CD4-positive, alpha-beta T cell treated with Interleukin-15 for 1 hour (primary cell): Measurements from ENCODE around the gene RNASET2.
A peak's percentile ranks its signal among the peaks of the same experiment; 100 is the strongest.

Source experiments
- DNase-seq: peaks from one replicate; pipeline ENCODE4 v3.0.0-alpha.2; 2020

The RNASET2 gene

GRCh38 chr6:166956444-166957086, at the start of gene RNASET2:
Gene RNASET2, minus strand, starts transcription at chr6:166956550. Its CDS starts 368 bp downstream, at chr6:166956182.
- peak; percentile 90 for DNase-seq

GRCh38 chr6:167005350-167006159, 49.2 kb upstream of the RNASET2 start:
- no peak for DNase-seq

DNA sequence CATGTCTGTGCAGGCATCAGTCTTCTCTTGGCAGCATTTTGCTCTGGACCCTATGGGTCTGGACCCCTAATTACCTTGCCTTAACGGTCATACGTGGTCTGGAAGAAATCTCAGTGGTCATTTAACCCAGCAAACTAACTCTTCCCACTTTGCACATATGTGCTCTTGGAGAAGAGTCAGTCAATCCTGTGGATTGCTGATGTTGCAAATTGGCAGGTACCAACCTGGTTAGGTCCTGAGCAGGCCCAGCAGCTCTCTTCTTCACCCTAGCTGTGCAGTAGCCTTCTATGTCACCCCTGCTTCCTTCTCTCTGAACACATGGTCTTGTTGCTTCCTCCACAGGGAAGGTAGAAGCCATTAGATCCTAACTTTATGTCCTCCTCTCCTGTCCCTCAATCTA, 44.4 kb upstream of the RNASET2 start:
- DNase-seq = no peak

- DNase-seq = no peak
Measured at GRCh38 chr6:166999884-167000253, 43.5 kb upstream of the RNASET2 start.

DNA sequence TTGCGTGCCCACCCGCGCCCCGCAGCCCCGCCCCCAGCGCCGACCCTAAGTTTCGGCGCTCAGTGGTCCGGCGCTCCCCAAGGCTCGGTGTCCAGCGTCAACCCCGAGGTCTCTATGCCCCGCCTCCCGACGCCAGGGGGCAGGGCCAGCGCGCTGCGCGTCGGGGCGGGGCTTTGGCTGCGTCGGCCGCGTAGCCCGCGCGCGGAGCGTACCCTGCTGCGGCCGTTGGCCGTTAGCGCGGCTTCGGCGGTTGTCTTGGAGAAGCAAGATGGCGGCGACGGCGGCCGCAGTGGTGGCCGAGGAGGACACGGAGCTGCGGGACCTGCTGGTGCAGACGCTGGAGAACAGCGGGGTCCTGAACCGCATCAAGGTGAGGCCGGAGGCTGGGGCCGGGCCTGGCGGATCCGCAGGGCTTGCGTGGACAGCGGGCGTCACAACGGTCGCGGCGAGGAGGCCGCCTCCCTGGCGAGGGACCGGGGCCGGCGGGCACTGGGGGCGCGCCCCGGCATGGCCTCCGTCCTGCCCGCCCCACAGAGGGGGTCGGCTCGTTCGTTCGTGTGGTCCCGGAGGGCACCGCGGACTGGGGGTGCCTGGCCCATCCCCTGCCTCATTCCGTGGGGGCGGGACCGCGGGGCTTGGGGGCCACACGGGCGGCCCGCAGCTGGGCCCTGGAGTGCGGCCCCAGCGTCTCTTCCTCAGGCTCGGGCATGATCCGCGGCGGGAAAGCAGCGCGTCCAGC, 43.0 kb upstream of the RNASET2 start, which contains the start of gene CEP43:
TSS of gene CEP43 (plus strand) at position 253 of the 739 bp plus-strand sequence. CDS start at position 269, 16 bp downstream.
- DNase-seq = peak; percentile 94

DNA sequence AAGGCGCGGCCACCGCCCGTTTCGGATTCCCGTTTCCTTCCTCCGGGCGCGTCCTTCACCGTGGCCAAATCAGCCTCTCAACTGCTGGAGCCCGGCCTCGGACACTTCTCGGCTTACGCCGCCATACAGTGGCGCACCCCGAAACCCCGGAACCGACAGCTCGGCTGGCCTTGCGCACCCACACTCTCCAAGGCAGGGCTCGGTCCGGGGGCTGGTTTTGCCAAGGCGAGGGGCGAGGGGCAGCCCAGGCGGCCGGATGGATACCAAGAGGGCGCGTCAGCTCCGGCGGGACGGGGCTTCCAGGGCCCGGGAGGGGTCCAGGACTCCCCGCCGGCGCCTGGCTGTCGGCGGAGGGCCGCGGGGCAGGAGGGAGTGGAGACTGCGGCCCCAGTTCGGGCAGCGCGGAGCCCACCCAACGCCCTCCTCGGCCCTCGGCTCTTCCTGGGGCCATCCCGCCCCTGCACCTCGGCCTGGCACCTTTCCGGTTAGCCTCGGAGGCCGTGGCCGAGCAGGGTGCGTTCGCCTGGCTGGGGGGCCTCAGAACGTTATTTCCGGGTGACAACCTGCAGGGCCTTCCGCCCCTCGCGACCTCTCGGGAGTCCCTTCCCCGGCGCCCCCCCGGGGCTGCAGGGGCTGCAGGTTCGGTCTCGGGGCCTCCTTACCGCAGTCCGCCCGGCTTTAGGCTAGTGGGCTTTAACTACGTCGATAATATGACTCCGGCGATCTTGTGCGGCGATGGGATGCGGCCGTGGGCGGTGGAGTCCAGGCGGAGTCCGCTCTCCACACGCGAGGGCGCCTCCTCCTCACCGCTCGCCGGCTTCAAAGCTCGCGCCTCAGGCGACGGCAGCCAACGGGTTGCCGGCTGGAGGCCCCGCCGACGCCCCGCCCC, 42.1 kb upstream of the RNASET2 start:
- DNase-seq = no peak

DNA sequence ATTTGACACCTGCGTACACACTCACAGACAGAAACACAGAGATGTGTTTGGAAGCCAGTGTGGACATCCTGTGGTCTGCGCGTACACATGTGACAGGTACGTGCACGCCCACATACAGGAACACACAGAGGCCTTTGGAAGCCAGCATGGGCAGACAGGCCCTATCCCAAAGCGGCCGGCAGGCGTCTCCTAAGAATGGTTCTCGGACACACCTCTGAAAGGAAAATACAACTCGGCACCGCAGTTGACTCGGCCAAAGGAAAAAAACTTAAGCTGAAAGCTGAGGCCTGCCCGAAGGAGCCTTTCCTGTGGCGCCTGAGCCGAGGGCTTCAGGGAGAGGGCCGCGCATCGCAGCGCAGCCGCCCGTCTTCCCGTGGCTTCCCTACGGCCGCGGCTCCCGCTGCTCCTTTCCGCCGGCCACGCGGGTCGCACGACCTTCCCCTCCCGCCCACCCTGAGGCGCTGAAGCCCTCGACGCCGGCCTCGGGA, 41.5 kb upstream of the RNASET2 start:
- peak; percentile 41 for DNase-seq

DNA sequence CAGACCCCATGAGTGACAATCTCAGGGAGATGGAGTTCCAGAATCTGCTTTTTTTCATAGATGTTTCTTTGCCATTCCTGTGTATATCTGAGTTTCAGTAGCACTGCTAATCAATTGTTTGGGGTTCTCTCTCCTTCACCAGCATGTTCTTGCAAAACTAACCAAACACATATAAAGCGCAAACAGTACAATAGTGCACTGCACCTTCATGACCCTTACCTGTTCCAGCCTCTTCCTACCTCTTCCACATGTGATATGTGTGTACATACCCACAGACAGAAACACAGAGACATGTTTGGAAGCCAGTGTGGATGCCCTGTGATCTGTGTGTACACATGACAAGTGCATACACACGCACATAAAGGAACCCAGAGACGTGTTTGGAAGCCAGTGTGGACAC, 41.0 kb upstream of the RNASET2 start:
- DNase-seq = no peak

- DNase-seq = no peak
Measured at GRCh38 chr6:166996406-166996805, 40.1 kb upstream of the RNASET2 start.

DNA sequence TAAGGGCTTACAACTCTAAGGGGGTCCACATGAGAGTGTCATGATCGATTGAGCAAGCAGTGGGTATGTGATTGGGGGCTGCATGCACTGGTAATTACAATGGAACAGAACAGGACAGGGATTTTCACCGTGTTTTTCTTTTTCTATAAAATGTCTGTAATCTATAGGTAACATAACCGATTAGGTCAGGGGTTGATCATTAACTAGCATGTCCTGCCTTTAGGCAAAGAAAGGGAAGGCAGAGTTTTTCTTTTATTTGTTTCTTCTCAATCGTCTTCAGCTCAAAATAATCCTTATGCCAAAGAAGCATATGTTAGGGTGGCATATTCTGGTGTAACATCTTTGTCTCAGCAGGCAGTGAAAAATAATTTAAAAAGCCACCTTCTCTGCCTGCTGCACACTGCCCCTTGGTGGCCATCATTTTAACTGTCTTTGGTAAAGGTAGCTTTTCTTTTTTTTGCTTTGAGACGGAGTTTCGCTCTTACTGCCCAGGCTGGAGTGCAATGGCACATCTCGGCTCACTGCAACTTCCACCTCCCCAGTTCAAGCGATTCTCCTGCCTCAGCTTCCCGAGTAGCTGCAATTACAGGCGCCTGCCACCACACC, 33.2 kb upstream of the RNASET2 start:
- DNase-seq = no peak

- no peak for DNase-seq
Measured at GRCh38 chr6:166988674-166989201, 32.4 kb upstream of the RNASET2 start.

- no peak for DNase-seq
Measured at GRCh38 chr6:166987930-166988329, 31.6 kb upstream of the RNASET2 start.

DNA sequence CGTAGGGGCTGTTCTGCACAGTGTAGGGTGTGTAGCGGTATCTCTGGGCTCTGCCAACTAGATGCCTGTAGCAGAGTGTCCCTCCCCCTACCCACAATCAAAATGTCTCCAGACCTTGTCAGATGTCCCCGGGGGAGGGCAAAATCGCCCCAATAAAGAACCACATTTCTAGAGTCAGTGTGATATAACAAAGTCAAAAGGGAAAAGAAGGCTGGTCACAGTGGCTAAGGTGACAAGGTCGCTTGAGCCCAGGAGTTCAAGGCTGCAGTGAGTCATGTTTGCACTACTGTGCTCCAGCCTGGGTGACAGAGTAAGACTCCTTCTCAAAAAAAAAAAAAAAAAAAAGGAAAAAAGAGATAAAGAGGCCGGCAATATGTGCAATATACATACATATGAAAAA, 31.1 kb upstream of the RNASET2 start:
- no peak for DNase-seq

DNA sequence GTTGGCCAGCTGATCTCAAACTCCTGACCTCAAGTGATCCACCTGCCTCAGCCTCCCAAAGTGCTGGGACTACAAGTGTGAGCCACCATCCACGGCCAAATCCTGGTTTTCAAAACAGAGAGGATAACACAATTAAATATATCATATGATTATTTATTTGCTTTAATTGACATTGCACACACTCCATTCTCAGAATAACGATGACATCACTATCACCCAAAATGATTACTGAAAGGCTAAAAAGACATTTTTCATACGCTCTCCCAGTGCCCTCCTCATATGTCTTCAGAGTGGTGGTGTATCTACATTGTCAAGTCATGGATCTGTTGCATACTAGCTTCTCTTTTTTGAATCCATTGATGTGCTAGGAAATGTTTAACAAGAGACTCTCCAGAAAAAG, 24.4 kb upstream of the RNASET2 start:
- DNase-seq = no peak

DNA sequence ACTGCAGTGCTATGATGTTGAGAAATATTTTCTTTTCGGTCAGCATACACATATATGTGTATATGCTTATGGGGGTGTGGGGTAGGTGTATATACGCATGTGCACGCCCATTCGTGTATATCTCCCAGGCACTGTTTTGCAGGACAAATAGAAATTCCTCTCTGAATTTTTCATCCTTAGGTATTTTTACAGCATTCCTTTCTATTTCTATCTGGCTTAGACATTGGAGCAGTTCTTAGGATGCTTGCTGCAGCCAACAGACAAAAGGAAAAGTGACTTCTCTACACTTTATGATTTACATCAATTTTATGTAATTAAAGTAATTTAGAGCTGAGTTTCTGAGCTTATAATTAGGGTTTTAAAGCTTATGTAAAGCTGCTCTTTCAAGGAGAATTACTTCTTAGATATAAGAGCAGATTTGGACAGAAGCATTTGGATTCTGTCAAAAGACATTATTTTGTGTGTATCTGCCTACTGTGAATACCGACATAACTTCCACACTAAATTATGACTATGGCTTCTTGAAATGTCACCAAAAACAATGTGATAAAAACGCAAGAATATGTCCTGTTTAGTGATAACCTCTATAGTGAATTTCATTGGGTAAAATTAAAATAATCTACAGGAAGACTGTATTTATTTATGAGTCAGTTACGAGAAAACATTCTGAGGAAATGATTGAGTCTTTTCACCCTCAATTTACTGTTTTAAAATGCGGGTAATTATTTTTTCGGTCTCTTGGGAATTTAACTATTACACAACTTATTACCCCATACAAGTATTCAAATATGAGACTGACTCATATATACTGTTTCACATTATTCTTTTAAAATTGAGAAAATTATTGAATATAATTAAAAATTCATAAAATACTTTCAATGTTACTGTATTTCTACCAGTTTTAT, 21.5 kb upstream of the RNASET2 start:
- no peak for DNase-seq

GRCh38 chr6:166976636-166977035, 20.3 kb upstream of the RNASET2 start:
- DNase-seq = no peak

GRCh38 chr6:166972101-166972500, 15.8 kb upstream of the RNASET2 start:
- no peak for DNase-seq

DNA sequence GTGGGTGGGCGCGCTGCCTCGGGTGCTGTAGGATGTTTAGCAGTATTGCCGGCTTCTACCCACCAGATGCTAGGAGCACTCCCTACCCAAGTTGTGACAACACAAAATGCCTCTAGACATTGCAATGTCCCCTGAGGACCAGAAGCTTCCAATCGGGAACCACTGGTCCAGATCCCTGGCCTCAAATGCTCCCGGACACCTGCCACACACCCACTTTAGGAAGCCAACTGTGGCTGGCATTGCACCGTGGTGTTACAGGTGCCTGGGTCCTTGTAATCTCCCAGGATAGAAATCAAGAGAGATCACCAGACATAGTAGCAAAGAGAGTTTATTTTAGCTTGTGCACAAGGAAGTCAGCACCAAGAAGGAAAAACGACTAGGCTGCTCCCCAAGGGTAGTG, 14.9 kb upstream of the RNASET2 start:
- DNase-seq = no peak

DNA sequence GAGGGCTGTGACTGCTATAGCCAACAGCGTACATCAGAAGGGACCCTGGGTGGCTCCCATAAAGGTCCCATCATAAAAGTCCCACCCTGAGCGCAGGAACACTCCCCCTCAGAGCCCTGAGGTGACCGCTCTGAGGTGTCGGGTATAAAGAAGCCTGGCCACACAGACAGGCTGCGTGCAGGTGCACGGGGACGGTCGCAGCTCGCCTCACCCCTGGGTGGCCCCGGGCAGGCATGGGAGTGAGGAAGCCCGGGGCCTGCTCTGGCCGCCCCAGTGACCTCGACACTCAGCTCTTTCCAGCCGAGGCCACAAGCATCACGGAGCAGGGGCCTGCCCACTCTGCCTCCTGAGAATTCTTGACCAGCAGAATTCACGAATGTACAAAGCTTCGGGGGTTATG, 14.4 kb upstream of the RNASET2 start:
- no peak for DNase-seq

DNA sequence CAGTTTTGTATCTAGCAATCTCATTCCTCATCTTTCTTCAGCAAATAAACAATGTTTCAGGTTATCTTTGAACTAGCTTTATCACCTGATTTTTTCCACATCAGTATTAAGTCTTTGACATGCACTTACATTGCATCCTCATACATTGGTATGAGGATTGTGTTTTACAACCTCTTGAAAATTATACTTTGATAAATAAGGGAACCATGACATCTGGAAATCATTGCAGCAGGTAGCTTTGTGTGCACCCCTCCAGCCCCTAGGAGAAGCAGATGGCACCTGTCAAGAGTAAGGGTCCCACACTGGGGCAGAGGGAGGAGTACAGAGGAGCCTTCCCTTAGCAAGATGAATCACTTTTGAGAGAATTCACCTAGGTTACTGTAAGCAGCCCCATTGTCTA, 13.7 kb upstream of the RNASET2 start:
- DNase-seq = no peak
